SIG-M5 treated with dmso at 0.1 percent for 504 hours (cell line): ENCODE data around the gene COL16A1.
A peak's percentile ranks its signal among the peaks of the same experiment; 100 is the strongest.

Experiments
- DNase-seq: peaks from one replicate; lab custom pipeline; 2025; ENCODE audit not compliant: unreplicated experiment; lab: John Stamatoyannopoulos, UW

The COL16A1 gene

GRCh38 chr1:31607360-31607759 lies 96.5 kb downstream of the COL16A1 start:
- no peak for DNase-seq

- peak; percentile 95 for DNase-seq
These were observed 97.8 kb downstream of the COL16A1 start for GRCh38 chr1:31605908-31606427.
